Gastroesophageal sphincter (tissue), 4 donors: ENCODE measurements around the gene NUDT9. TPM values are rescaled to one million over a fixed set of nuclear protein-coding genes. Genes with fewer than 3 reads are reported as not detected.
"Not testable (repeated sequence)": the region's sequence is repeated elsewhere in the genome, so short reads cannot be mapped to it uniquely, and the experiment has no call there.

Source experiments
- ATAC-seq: fragments of 150-250 bp; one replicate; pipeline ENCODE4 v1.9.1; 2016; ENCODE audit warnings: mild to moderate bottlenecking, moderate library complexity
- H3K27ac ChIP-seq, 4 donors: fragments of 200-600 bp; sonication (generic) in 3 of 4; 1 replicate in 3 of 4; 2 replicates in 1 of 4; pipeline ENCODE4 v1.5.1; 2016 to 2019
- H3K27me3 ChIP-seq: fragments of 200-600 bp; sonication (generic); one replicate; pipeline ENCODE4 v1.5.1; 2019
- H3K36me3 ChIP-seq, 2 donors: fragments of 200-600 bp; sonication (generic); one replicate each; pipeline ENCODE4 v1.5.1; 2019; ENCODE audit warnings: control low read depth in 1 of 2
- H3K4me1 ChIP-seq, 3 donors: fragments of 200-600 bp; sonication (generic); 1 replicate in 2 of 3; 2 replicates in 1 of 3; pipeline ENCODE4 v1.5.1; 2016 to 2019; ENCODE audit warnings: control low read depth in 2 of 3
- H3K4me3 ChIP-seq, 2 donors: fragments of 200-600 bp; sonication (generic); one replicate each; pipeline ENCODE4 v1.5.1; 2019; ENCODE audit warnings: mild to moderate bottlenecking in 1 of 2, moderate library complexity in 1 of 2
- H3K9me3 ChIP-seq, 3 donors: fragments of 200-600 bp; sonication (generic); one replicate each; pipeline ENCODE4 v1.5.1; 2017 to 2019; ENCODE audit warnings: control low read depth in 2 of 3
- CTCF ChIP-seq, 4 experiments: fragments of 200-600 bp in 2 of 4; fragments of 450-650 bp in 2 of 4; sonication (generic) in 1 of 4; IDR thresholded peaks; one replicate each; pipeline ENCODE4 v1.5.1; 2017 to 2019; ENCODE audit warnings: antibody characterized with exemption in 4 of 4, mild to moderate bottlenecking in 2 of 4, moderate library complexity in 2 of 4
- EP300 ChIP-seq: sonication (generic); formaldehyde crosslinking; IDR thresholded peaks from one replicate; pipeline ENCODE4 v1.6.1; 2017; ENCODE audit warnings: antibody characterized with exemption, mild to moderate bottlenecking
- POLR2A ChIP-seq, 2 donors: fragments of 450-650 bp; IDR thresholded peaks; one replicate each; pipeline ENCODE4 v1.6.1; 2017; ENCODE audit warnings: antibody characterized with exemption in 2 of 2, mild to moderate bottlenecking in 2 of 2, moderate library complexity in 1 of 2
- POLR2AphosphoS5 ChIP-seq: sonication (generic); formaldehyde crosslinking; IDR thresholded peaks from one replicate; pipeline ENCODE4 v1.6.1; 2017; ENCODE audit warnings: antibody characterized with exemption
- WGBS, 2 donors: methylation state at CpG; one replicate each; pipeline ENCODE4 v1.1.5; 2018; ENCODE audit warnings: low coverage in 1 of 2; 5-methylcytosine and 5-hydroxymethylcytosine counted together
- total RNA-seq, 4 donors: library from RNA; depleted of rRNA; stranded (reverse); fragments of >200 nt; gene quantifications; one replicate each; pipeline ENCODE4 v1.1.0, GENCODE V29; 2016

Gene NUDT9
- total RNA-seq, 4 donors from 2014 or later = 19.3 to 26.7 (median 22.8) TPM

- 71 to 94% methylated on average over 1 to 2 of the region's 2 CpGs for WGBS, 2 donors
- no peak for TF ChIP-seq POLR2AphosphoS5
- no peak for TF ChIP-seq CTCF (IDR thresholded peaks at IDR 0.05)
- Histone ChIP-seq H3K4me1 (no peaks in the 10 kb centered on the region), H3K36me3 (no peaks in the 10 kb centered on the region), H3K9me3 (no peaks in the 10 kb centered on the region), H3K27me3 (peaks cover 6% of the 10 kb centered on the region), H3K4me3 (no peak overlapping the region), H3K27ac (no peak overlapping the region)
- no peak for ATAC-seq
Measured at GRCh38 chr4:87410679-87411078, 11.7 kb upstream of the NUDT9 start.

GRCh38 chr4:87414816-87415215, 7.6 kb upstream of the NUDT9 start:
- Histone ChIP-seq H3K4me3 (no peak overlapping the region), H3K27ac (no peak overlapping the region), H3K4me1 (no peaks in the 10 kb centered on the region), H3K27me3 (peaks cover under 1% of the 10 kb centered on the region), H3K36me3 (no peaks in the 10 kb centered on the region), H3K9me3 (no peaks in the 10 kb centered on the region)
- ATAC-seq = no peak
- TF ChIP-seq POLR2AphosphoS5 = no peak
- no peak for TF ChIP-seq CTCF (IDR thresholded peaks at IDR 0.05)
- TF ChIP-seq EP300 = no peak
- TF ChIP-seq POLR2A (IDR thresholded peaks at IDR 0.05) = no peak

- TF ChIP-seq EP300 = no peak
- no peak for TF ChIP-seq POLR2A (IDR thresholded peaks at IDR 0.05)
- no peak for TF ChIP-seq CTCF (IDR thresholded peaks at IDR 0.05)
- TF ChIP-seq POLR2AphosphoS5 = no peak
- no peaks in the 10 kb centered on the region for H3K9me3 ChIP-seq
- no peaks in the 10 kb centered on the region for H3K36me3 ChIP-seq
- 72 to 88% methylated on average over 3 of the region's 3 CpGs for WGBS, 2 donors
- peaks cover 0 to 8% (median 7%) of the 10 kb centered on the region in 3 donors for H3K4me1 ChIP-seq
- no peak overlapping the region for H3K4me3 ChIP-seq
- no peak overlapping the region for H3K27ac ChIP-seq
- H3K27me3 ChIP-seq = no peaks in the 10 kb centered on the region
- ATAC-seq = no peak
Measured at GRCh38 chr4:87416965-87417364, 5.4 kb upstream of the NUDT9 start.

GRCh38 chr4:87418410-87418809, 4.0 kb upstream of the NUDT9 start:
- 92 to 96% methylated on average over 4 of the region's 4 CpGs for WGBS, 2 donors
- not testable (repeated sequence) for H3K4me3 ChIP-seq, H3K27me3 ChIP-seq, H3K36me3 ChIP-seq, H3K27ac ChIP-seq, ATAC-seq, H3K9me3 ChIP-seq
- H3K4me1 ChIP-seq = peaks cover 0 to 12% (median 7%) of the 10 kb centered on the region in 3 donors

GRCh38 chr4:87419578-87420249, 2.7 kb upstream of the NUDT9 start:
- TF ChIP-seq EP300 = no peak
- no peak for TF ChIP-seq POLR2A (IDR thresholded peaks at IDR 0.05)
- TF ChIP-seq POLR2AphosphoS5 = no peak
- no peak for TF ChIP-seq CTCF (IDR thresholded peaks at IDR 0.05)
- 23 to 32% methylated on average over 5 of the region's 5 CpGs for WGBS, 2 donors

More at GRCh38 chr4:87419578-87420249, 2.7 kb upstream of the NUDT9 start:
- no peak for ATAC-seq
- Histone ChIP-seq H3K4me3 (no peak overlapping the region), H3K36me3 (no peaks in the 10 kb centered on the region), H3K4me1 (peaks cover 0 to 25% (median 8%) of the 10 kb centered on the region in 3 donors), H3K27me3 (no peaks in the 10 kb centered on the region), H3K9me3 (no peaks in the 10 kb centered on the region), H3K27ac (no peak overlapping the region)
